ENCODE data around the gene PLOD1.

The PLOD1 gene

DNA sequence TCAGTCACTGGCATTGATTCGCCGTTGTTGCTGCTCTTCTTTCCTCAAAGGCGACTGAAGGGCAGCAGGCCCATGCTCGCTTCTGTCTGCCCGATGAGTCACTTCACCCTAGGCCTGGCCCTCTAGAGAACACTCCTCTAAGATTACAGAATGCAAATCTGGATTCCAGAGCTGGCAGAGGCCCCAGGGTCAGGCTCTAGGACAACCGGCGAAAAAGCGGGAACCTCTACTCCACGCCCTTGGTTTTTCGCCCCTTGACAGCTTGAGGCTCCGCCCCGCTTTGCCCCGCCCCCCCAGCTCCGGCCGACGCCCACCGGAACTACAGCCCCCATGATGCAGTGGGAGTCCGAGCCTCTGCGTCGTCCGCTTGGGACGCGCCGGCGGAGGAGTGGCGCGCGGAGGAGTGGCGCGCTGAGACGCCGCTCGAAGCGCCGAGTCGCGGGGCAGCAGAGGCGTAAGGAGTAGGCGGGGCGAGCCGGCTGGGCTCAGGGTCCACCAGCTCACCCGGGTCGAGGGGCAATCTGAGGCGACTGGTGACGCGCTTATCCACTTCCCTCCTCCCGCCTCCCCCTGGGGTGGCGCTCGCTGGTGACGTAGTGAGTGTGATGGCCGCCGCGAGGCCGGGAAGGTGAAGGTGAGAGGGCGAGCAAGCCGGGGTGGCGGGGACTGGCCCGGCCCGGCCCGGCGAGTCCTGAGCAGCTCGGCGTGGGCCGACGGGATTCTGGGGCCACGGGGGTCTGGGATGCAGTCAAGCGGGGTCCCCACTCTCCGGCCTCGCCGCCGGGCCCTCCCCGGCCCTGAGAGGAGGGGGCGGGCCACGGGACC, 45.5 kb downstream of the PLOD1 start, which contains the start of gene MFN2:
MFN2 (plus strand) TSS at position 594 of the 825 bp plus-strand sequence. CDS start 8,725 bp downstream, outside the sequence.
- DNase-seq = peak; percentile 82 to 98 (median 92)

DNA sequence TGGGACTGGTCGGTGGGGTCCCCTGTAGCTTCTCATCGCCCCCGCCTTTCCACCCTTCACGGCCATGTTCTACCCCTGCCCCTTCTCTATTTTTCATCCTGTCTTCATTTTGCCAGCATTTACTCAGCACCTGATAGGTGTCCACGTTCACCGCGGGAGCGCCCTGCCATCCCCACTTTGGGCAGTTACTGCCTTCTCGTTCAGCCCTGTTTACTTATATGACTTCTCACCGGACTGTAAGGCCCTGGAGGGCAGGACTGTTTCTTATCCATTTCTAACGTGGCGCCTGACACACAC, 46.1 kb downstream of the PLOD1 start:
- DNase-seq = no peak

DNA sequence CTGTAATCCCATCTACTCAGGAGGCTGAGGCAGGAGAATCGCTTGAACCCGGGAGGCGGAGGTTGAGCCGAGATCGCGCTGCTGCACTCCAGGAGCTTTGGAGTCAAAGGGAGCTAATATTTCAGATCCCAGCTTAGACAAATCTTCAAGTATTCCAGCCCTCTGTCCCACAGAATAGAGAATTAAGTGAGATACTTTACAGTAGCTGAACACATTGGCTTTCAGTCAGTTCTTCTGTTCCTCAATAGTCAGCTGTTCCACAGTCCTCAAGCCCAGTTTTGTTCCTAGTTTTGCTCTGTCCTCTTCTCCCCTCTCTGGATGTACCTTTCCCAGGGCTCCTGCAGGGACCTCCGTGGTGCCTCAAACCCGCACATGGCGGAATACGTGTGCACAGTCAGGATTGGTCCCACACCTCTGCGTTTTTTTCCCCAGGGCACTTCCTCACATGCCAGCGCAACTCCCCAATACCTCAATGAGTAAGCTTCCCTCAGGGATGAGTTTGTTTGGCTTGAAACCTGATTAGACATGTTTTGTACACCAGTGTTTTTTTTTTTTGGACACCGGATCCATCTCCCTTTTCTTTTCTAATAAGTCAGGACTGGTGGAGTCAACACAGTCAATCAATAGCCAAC, 47.0 kb downstream of the PLOD1 start:
- no peak for DNase-seq

DNA sequence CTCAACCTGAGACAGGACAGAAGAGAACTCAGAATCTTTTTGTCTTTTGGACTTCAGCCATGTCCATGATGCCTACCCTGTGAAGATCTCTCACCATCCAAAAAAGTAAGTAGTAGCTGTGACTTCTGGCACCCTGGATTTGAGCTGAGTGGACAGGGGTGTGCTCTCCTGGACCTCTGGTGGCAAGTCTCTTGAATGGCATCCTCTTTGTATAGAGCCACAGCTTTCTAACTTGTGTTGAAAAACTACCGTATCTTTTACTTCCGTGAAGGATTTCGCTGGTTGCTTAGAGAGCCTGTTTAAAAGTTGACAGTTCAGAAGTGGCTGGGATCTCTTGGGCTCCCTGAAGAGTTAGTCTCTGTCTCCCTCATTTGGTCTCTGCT, 47.5 kb downstream of the PLOD1 start:
- DNase-seq = no peak

DNA sequence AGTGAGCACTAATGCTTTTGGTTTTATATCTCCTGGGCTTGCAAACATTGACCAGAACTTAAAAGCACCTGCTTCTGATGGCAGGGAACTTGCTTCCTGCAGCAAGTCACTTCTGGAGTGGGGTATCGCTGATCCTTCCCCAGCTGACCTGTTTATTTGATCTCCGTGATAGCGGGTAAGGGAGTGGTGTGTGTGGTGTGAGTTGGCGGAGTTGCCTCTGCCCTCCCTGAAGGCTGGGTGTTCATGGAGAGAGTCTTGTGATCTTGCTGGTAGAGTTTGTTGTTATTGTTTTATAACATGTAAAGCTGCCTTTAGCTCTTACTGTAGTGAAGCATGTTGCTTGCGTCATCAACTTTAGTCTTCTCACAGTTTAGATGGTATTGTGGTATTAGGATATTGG, 49.6 kb downstream of the PLOD1 start:
- no peak for DNase-seq

DNA sequence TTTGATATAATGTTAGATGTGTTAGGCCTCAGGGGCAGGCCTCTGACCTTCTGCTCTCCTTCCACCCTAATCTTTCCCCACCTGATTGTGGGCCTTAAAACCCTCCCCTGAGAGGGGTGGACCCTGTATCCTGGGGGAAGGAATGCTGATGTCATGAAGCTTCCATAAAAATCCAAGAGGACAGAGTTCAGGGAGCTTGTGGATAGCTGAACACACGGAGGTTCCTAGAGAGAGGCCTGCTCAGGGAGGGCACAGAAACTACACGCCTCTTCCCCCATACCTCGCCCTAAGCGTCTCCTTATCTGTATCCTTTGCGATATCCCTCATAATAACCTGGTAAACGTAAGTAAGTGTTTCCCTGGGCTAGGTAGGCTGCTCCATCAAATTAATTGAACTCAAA, 50.1 kb downstream of the PLOD1 start:
- DNase-seq = no peak

DNA sequence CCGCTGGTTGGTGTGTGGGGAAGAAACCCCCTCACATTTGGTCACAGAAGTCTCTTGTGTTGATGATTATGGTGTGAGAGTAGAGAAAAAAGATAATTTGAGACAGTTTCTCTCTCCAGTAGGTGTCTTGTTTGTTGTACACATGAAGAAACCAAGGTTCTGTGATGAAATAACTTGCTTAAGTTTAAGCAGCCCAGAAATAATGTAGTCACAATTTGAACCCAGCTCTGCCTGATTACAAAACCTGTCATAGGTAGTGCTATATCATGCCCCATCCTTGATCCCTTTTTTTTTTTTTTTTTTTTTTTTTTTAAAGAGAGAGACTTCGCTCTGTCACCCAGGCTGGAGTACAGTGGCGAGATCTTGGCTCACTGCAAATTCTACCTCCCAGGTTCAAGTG, 50.7 kb downstream of the PLOD1 start:
- DNase-seq = no peak

DNA sequence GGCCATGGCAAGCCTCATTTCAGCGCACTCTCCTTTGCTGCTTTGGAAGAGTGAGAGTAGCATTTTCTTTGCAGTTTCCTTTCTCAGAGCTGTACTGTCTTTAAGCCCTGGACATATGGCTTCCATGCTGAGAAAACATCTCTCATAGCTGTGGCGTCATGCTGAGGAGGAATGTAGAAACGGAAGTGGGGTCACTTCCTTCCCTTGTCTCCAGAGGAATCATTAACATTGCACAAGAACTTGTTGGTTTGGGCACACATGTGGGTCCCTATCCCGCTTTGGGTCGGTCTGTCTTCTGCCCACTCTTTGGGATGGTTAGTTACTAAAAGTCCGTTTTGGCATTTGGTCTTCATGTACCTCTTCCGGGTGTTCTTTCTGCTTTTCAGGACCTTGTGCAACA, 51.3 kb downstream of the PLOD1 start:
- DNase-seq = no peak

DNA sequence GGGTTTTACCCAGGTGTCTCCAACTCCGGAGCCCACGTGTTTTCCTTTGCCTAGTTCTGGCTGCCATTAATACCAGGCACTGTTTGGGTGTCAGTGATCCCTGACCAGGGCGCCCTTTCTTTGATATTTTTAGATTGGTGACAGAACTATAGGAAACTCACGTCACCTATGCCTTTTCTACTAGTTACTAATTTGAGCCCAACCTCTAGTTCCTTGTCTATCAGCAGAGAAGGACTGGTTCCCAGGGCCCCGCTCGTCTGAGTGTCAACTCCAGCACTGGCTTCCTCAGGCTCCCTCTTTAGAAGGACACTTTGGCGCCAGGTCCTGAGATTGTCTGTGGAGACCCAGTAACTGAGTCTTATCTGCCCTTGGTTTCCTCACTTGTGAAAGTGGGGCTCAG, 55.2 kb downstream of the PLOD1 start:
- no peak for DNase-seq

DNA sequence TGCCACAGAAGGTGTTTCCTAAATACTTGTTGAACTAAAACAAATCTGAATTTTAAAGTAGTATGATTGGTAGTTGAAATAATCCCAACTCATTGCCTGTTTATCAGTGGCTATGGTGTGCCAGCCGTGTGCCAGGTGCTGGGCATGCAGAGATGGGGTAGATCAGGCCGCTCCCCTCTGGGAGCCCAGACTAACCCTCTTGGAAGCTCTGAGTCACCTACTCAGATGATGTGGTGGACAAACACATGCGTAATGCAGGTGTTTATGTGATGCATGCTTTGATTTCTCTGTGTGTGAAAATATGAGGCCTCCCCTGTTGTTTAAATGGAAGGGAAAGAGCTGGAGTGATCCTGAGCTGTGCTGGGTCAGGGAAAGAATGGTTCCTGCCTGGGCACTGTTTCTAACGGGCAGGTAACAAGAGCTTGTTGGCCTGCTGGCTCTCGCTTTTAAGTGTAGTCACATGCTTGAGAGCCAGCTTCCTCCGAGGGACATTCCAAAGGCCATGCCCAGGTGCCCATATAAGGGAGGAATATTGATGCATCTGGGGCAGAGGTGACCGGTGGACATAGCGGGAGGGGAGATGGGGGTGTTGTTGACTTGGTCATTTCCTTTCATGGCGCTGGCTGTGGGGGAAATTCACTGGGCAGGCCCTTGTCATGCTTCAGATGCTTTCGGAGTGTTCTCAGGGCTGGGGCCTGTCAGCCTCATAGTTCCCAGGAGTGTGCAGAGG, 56.0 kb downstream of the PLOD1 start:
- DNase-seq = no peak

DNA sequence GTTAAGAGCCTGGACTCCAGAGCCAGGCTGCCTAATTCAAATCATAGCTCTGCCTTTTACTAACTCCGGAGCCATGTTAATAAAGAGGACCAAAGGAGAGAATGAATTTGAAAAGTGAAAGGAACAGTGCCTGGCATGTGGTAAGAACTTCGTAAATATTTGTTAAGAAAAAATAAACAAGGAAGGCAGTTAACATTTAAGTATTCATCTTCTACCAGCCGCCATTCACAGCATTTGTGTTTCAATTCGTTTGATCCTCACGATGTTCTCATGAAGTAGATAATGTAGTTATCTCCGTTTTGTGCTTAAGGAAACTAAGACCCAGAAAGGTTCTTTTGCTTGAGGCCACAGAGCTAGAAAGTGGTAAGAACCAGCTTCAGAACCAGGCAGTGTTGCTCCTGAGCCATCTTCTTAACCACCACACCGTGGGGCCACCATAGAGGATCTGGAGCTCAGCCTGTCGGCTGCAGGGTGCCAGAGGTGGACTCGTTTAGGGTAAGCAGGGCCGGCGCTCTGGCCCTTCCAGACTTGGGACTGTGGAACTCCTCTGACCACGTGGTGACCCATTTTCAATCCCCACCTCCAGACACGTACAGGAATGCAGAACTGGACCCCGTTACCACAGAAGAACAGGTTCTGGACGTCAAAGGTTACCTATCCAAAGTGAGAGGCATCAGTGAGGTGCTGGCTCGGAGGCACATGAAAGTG, 57.6 kb downstream of the PLOD1 start:
- DNase-seq = no peak

DNA sequence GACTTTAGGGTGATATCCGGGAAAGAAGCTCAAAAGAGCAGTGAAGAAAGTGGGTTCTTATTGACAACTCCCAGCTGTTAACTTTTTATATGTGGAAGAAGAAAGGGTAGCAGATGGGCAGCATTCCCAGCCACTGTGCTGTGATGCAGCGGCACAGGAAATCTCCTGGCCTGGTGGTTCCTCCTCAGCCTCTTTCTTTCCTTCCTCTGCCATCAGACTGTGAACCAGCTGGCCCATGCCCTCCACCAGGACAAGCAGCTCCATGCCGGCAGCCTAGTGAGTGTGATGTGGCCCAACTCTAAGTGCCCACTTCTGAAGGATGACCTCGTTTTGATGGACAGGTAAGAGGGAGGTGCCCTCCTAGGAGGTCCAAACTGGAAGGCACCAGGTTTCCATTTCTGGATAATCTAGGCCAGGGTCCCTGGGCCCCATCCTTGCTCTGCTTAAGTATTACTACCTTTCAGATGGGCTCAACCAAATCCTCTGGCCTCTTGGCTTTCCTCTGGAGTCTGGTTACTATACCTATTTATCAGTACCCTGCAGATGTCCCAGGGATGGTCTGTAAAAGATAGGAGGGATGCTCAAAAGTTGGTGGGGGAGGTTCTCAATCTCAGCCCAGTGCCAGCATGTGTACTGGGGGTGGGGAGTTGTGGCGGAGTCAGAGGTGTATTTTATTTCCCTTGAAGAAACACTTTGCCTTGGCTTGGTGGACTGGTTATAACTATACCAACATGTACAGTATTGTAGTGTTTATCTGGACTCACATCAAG, 62.7 kb downstream of the PLOD1 start:
- no peak for DNase-seq

DNA sequence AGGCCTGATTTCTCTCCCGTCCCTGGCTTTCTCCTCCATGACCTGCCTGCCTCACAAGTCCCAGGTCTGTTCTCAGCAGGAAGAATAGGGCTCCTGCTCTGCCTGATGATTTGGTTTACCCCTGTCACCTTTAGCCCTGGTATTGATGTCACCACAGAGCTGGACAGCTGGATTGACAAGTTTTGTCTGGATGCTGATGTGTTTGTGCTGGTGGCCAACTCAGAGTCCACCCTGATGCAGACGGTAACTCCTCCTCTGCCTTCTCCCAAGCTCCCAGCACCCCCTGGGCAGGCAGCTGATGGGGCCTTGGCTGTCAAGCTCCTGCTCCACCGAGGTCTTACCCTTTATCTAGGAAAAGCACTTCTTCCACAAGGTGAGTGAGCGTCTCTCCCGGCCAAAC, 64.1 kb downstream of the PLOD1 start:
- no peak for DNase-seq

DNA sequence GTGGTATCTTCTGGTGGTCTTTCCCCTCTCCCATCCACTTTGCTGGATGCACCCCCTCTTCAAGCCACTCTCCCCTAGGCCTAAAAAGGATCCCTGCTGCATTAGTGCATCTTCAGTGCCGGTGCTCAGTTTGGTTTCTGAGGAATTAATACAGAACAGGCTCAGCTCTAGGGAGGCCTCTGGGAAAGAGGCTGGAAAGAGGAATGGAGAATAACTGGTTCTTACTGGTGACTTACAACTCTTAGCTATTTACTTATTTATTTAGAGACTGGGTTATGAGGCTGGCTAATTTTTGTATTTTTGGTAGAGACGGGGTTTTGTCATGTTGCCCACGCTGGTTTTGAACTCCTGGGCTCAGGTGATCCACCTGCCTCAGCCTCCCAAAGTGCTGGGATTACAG, 64.7 kb downstream of the PLOD1 start:
- no peak for DNase-seq

DNA sequence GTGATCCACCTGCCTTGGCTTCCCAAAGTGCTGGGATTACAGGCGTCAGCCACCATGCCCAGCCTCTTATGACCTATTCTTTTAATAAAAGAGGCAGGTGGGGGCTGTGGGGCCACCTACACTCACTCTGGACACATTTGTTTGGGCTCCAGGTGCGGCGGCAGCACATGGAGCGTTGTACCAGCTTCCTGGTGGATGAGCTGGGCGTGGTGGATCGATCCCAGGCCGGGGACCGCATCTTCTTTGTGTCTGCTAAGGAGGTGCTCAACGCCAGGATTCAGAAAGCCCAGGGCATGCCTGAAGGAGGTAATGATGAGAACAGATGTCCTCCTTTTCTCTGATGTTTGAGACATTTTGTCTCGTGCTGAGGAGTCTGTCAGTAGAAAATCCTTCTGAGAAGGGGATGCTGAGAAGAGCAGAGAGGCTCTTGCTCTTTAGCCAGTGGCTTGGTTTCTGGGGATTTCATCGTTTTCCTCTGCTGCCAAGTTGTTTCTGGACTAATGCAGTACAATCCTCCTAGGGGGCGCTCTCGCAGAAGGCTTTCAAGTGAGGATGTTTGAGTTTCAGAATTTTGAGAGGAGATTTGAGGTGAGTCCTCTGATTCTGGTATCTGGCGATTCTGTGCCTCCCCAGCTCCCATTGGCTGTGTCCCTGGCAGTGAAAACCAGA, 66.9 kb downstream of the PLOD1 start:
- peak in 3 of 4 experiments; percentile 9 to 38 (median 10) for DNase-seq

DNA sequence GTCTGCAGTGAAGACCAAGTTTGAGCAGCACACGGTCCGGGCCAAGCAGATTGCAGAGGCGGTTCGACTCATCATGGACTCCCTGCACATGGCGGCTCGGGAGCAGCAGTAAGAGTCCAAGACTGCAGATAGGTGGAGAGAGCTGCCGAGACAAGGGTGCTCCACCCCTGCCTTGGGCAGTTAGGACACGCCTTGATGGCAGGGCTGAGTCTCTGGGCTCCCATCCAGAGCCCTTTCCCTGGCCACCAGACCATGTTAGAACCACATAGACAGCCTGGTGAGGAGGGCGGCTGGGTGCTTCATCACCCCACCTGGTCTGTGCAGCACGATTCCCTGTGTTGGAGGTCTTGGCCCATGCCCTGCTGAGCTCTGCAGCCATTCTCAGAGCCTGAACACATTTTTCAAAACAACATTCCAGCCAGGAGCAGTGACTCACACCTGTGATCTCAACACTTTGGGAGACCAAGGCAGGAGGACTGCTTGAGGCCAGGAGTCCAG, 67.5 kb downstream of the PLOD1 start:
- no peak for DNase-seq

DNA sequence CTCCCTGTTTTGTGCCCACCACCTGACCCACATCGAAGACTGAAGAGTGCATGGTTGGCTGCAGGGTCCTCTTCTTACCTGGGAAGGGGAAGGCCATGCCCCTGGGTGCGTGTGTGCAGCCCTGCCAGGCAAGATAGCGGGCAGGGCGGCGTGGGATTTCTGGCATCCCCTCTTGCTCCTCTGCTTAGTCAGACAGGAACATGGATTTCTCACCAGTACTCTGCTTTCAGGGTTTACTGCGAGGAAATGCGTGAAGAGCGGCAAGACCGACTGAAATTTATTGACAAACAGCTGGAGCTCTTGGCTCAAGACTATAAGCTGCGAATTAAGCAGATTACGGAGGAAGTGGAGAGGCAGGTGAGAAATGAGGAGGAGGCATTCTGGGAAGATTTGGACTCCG, 69.2 kb downstream of the PLOD1 start:
- DNase-seq = no peak

DNA sequence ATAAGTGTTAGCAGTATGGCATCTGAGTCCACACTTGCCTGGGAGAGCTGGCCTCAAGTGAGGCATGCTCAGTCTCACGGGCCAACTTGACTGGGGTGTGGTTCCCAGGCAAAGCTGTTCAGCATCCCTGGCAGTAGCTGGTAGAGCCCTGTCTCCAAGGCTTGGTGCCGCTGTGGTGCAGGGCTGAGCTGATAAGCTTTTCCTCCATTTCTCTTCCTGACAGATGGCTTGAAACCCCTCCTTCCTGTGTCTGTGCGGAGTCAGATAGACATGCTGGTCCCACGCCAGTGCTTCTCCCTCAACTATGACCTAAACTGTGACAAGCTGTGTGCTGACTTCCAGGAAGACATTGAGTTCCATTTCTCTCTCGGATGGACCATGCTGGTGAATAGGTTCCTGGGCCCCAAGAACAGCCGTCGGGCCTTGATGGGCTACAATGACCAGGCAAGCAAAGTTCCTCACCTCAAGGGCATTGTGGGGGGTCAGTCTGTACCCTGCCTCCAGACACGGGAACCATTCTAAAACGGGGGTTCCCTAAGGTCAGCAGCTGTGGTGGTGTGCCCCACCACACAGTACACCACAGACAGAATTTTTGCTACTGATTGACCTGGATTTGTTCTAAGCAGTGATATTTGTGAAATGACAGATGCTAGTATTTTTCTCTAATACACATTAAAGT, 71.1 kb downstream of the PLOD1 start:
- DNase-seq = no peak

DNA sequence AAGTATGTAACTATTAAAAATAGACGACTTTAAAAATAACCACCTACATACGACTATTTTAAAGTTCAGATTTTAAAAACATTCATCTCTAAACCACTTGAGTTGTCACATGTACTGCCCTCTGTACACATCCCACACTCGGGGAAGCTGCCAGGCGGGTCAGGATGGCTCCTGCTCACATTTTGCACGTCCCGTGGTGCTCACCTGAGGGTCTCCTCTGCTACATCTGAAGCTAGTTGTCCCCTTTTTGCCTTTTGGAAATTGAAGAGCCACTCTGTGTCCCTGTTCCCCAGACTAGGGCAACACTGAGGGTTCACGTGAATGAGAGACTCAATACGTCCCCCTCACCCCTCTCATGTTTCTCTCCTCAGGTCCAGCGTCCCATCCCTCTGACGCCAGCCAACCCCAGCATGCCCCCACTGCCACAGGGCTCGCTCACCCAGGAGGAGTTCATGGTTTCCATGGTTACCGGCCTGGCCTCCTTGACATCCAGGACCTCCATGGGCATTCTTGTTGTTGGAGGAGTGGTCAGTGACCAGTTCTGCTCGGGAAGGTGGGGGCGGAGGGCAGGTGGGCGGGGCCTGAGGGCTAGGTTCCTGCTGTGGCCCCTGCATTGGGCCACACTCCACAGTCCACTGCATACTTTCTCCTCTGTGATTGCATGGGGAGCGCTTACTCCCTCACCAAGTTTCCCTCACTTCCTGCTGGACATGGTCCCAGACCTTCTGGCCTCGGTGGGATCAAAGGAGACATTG, 71.8 kb downstream of the PLOD1 start:
- no peak for DNase-seq

DNA sequence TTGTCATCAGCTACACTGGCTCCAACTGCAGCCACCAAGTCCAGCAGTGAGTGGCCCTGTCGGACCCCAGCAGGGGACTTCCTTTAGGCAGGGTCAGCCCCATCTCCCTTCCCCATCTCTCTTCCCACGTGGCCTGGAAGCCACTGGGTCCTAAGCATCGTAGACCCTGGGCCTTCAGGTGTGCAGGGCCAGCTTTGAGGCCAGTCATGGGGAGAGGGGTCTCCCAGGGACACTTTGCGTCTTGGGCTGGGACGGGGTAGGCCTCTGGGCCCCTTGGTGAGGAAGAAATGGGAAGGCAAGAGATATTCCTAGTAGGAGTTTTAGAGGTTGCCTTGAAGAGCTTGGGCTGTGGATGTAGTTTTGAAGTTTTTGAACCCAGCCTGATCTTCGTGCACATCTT, 72.7 kb downstream of the PLOD1 start:
- no peak for DNase-seq
